ENCODE results near the gene OR5H1.
"Not testable (repeated sequence)": the region's sequence is repeated elsewhere in the genome, so short reads cannot be mapped to it uniquely, and the experiment has no call there.

Gene OR5H1
- 0 reads per million in 2 donors for total RNA-seq

DNA sequence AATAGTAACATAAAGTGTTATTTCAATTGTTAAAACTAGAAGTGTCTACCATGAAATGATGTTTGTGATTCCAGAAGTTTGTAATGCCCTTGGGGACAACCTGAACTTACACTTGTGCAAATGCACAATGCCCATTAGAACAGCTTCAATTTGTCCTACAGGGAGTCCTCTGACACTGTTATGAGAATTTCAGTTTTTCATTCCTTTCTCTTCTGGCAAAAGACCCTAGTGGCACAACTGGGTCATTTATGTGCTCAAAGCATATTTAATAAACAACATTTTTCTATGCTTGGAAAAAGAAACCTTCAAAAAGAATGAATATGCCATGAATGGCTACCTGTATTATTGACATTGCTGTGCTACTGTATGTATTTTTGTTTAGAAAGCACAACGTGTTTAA is at the start of gene OR5H1:
Gene OR5H1, plus strand, starts transcription at position 301 of the 400 bp plus-strand sequence. CDS start 1,977 bp downstream, outside the sequence.
- no peak for DNase-seq

DNA sequence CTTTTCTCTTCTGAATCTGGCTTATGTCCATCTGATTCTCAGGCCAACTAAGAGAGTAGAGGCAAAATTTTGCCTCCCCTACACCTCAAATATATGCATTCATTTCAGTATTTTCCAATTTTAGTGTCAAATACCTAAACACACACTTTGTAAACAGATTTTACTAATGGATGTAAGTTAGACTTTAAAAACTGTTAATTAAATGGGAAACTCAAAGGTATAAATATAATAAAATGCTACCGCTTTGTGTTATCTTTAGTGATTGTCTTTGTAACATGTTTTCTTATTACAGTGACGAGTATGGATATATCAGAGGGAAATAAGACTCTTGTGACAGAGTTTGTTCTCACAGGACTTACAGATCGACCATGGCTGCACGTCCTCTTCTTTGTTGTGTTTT is 43.6 kb upstream of the OR5H1 start, which contains the start of gene OR5AC2:
Gene OR5AC2, plus strand, starts transcription at position 301 of the 400 bp plus-strand sequence. Its CDS starts 0 bp downstream, at position 301.
- no peak for DNase-seq

DNA sequence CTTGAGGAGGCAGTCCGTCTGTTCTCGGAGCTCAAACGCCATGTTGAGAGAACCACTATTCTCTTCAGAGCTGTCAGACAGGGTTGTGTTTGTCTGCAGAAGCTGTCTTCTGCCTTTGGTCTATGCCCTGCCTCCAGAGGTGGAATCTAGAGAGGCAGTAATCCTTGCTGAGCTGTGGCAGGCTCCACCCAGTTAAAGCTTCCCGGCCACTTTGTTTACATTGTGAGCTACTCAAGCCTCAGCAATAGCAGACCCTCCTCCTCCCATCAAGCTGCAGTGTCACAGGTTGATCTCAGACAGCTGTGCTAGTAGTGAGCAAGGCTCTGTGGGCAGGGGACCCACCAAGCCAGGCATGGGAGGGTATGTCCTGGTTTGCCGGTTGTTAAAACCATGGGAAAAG is 34.6 kb upstream of the OR5H1 start:
- DNase-seq = no peak

DNA sequence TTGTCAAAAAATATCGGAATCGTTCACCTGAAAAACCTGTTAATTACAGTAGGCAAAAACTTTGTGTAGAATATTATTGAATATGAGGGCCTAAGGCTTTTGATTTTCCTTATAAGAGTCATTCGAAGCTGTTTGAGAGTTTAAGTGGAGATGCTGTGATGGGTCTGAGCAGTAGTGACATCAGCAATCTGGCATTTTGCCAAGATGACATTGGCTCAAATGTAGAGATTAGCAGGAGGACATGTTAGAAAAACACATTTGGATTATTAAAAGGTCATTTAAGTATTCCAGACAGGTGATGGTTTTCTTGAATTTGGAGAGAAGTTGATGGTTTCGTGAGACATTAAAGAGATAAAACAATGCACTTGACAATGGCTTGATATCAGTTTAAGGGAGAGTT is 30.7 kb upstream of the OR5H1 start:
- DNase-seq = no peak

GRCh38 chr3:98108162-98108561 is 22.4 kb upstream of the OR5H1 start:
- no peak for DNase-seq

DNA sequence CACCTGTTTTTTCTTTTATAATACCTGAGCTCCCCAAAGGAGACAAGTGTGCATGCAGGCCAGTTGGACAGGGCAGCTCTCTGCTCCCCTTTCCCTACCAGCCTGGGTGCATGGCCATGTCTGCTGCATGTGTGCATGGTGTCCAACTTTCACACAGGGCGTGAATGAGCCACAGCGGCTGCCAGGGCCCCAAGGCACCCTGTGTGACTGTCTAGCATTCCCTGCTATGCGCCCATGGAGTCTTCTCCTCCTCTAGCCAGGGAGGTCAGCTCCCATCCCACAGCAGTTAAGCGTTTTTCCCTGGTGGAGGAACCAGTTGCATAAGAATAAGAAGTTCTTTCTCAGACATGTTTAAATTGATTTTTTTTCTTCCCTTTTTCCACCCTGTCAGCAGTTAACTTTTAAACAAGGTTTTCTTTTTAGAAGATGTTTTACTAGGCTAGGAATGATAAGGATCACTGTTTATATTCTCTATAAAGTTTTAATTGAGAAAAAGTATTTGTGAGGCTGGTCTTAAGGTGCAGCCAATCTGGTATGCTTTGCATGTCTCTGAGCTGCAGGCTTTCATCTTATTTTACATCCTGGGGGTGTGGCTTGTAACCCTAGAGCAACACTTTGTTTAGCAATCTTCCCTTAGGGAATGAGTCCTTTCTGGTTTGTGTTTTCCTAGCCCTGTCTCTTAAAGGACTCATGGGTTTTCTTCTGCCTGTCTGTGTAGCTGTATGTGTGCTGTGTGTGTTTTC is 20.5 kb upstream of the OR5H1 start:
- no peak for DNase-seq

DNA sequence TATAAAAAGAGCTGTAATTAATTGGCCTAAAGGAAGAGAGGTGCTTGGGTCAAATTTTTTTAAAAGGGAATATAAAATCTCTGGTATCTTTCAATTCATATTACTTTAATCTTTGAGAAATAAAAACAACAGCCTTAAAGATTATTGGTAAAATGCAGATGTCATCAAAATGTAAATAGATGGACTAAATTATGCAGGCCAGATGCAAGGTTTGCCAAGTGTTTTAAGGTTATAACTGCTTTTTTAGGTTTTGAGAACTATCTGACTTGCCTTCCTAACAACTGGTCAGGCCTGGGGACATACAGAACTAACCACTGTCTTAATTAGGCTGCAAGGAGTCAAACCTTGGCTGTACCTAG is 20.0 kb upstream of the OR5H1 start:
- no peak for DNase-seq

GRCh38 chr3:98114264-98114663 is 16.3 kb upstream of the OR5H1 start:
- DNase-seq = no peak

- no peak for DNase-seq
Observed at GRCh38 chr3:98115717-98116116, 14.8 kb upstream of the OR5H1 start.

GRCh38 chr3:98136631-98137030 is 6.1 kb downstream of the OR5H1 start:
- no peak for DNase-seq

- DNase-seq = not testable (repeated sequence)
Observed at GRCh38 chr3:98137826-98138557, 7.5 kb downstream of the OR5H1 start.

DNA sequence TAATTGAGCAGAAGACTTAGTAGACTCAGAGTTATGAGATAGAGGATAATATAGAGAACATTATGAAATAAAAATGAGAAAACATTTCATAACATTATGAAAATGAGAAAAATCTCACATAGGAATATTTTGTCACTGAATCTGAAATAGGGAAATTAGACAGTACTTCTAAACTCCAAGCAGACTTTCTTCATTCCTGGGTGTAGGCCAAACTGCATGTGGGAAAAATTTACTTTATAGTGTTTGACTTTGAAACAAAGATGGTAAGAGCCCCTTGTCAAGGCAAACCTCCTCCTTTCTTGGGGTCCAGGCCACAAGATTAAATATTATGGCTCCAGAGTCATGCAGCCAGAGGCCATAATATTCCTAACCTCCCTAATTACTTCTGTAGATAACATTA is 10.0 kb downstream of the OR5H1 start:
- DNase-seq = no peak

- DNase-seq = no peak
Observed at GRCh38 chr3:98147179-98147578, 16.7 kb downstream of the OR5H1 start, which contains the start of gene OR5H14. Gene OR5H14 (plus strand): TSS chr3:98147479. CDS start chr3:98149386, 1,907 bp downstream.

DNA sequence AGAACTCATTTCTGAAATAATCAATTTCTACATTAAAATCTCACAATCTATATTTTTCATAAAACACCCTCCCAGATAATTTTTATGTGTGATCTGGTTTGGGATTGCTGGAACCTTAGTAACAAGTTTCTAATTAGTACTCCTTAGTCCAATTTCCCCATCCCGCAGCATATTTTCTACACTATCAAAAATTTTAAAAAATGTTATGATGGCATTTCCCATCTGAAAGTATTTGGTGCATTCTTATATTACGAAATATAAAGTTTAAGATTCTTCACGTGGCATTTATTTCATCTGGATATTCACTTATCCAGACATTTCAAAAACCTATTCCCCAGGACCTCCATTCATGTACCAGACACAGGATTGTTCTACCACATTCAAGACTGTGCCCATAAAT is 18.2 kb downstream of the OR5H1 start:
- DNase-seq = no peak

DNA sequence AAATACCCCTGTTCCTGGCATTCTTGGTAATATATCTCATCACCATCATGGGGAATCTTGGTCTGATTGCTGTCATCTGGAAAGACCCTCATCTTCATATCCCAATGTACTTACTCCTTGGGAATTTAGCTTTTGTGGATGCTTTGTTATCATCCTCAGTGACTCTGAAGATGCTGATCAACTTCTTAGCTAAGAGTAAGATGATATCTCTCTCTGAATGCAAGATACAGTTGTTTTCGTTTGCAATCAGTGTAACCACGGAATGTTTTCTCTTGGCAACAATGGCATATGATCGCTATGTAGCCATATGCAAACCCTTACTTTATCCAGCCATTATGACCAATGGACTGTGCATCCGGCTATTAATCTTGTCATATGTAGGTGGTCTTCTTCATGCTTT is 18.9 kb downstream of the OR5H1 start:
- DNase-seq = not testable (repeated sequence)

DNA sequence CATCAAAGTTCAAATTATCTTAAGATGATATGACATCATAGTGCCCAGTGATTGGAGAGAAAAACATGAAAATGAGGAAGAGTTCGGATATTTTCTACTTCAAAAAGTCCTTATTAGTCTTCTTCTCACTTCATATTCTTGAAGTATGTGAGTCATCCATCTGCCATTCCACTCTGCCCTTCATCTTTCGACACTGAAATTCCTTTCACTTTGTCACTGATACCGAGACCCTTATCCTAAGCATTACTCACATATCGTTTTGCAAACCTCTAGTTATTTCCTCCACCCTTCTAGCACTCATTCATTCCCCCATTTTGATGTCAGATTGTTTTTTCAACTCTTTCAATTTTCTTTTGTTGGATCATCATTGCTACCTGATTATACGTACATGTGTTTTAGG is 20.7 kb downstream of the OR5H1 start:
- no peak for DNase-seq

- no peak for DNase-seq
Observed at GRCh38 chr3:98166396-98166795, 35.9 kb downstream of the OR5H1 start, which contains the start of gene OR5H15. Gene OR5H15 (plus strand): TSS chr3:98166696. CDS start chr3:98168700, 2,004 bp downstream.

DNA sequence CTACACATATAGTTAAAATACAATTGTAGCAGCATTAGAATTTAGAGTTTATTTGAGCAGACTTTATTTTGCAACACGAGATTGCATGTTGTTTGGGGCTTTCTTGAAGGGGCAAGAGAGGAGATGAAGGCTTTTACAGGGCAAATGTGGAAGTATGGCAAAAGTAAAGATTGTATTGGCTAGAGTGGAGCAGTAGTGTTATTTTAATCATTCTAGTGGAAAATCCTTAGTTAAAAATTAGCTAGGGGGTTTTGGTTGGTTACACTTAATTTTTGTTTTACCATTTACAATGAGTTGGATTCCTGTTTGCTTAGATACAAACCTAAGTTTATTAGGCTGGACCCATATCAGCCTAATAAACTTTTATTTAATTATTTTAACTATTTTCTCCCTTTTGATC is 40.5 kb downstream of the OR5H1 start:
- DNase-seq = no peak

DNA sequence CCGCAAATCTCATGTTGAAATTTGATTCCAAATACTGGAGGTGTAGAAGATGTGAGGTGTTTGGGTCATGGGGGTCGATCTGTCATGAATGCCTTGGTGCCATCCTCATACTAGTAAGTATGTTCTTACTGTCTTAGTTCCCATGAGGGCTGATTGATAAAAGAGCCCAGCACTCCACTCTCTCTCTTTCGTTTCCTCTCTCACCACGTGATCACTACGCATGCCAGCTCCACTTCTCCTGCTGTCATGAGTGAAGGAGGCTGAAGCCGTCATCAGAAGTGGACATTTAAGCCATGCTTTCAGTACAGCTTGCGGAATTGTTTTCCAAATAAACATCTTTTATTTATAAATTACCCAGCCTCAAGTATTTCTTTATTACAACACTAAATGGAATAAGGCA is 42.1 kb downstream of the OR5H1 start:
- no peak for DNase-seq

GRCh38 chr3:98180319-98180890 is 49.9 kb downstream of the OR5H1 start:
- no peak for DNase-seq

- no peak for DNase-seq
Observed at GRCh38 chr3:98182196-98182595, 51.7 kb downstream of the OR5H1 start.

GRCh38 chr3:98185180-98185579 is 54.7 kb downstream of the OR5H1 start:
- DNase-seq = no peak

Measured in activated gamma-delta T cell (primary cell).